Upper lobe of left lung (tissue), 4 donors: ENCODE data around the gene DNAJC22.

Source experiments
- CTCF ChIP-seq, 6 experiments: fragments of 450-650 bp in 4 of 6; fragments of 200-600 bp in 2 of 6; sonication (generic) in 2 of 6; IDR thresholded peaks; one replicate each; pipeline ENCODE4 v1.5.1; 2016 to 2019; ENCODE audit warnings: antibody characterized with exemption in 6 of 6
- POLR2AphosphoS5 ChIP-seq, 2 donors: sonication (generic); formaldehyde crosslinking; IDR thresholded peaks; one replicate each; pipeline ENCODE4 v1.5.1; 2017; ENCODE audit warnings: antibody characterized with exemption in 2 of 2

GRCh38 chr12:49332891-49333371 lies 13.8 kb upstream of the DNAJC22 start:
- TF ChIP-seq POLR2AphosphoS5 (IDR thresholded peaks at IDR 0.05), result no peak
- no peak for TF ChIP-seq CTCF (IDR thresholded peaks at IDR 0.05)
